ENCODE results near the gene PREX1. TPM values are rescaled to one million over a fixed set of nuclear protein-coding genes. Genes with fewer than 3 reads are reported as not detected.

Gene PREX1
- total and polyA plus RNA-seq, 2 experiments from 2014 or later: 2.4 to 10.3 TPM

GRCh38 chr20:48660788-48661187 lies 167.0 kb downstream of the PREX1 start (continued):
- TF ChIP-seq CTCF (conservative IDR thresholded peaks at IDR 0.05; ENCODE audit: low read depth in 2 of 2): no peak
- no peak for TF ChIP-seq ZNF331 (CRISPR knock-in tag; IDR thresholded peaks at IDR 0.05; ENCODE audit: low read depth)
- TF ChIP-seq NANOG (IDR thresholded peaks at IDR 0.05; ENCODE audit: borderline replicate concordance): no peak
- TF ChIP-seq REST (IDR thresholded peaks at IDR 0.05; ENCODE audit: unreplicated experiment): no peak
- TF ChIP-seq ETS1 (IDR thresholded peaks at IDR 0.05): no peak

GRCh38 chr20:48659858-48660257 lies 167.9 kb downstream of the PREX1 start:
- Histone ChIP-seq H3K4me3 (no peak overlapping the region), H3F3A (replicated peaks; ENCODE audit: low read depth) (no peaks in the 10 kb centered on the region), H3K4me2 (no peak overlapping the region), H3K27me3 (ENCODE audit: insufficient read depth) (no peaks in the 10 kb centered on the region), H3K4me1 (ENCODE audit: insufficient read depth) (no peaks in the 10 kb centered on the region), H3K27ac (ENCODE audit: low read depth) (no peak overlapping the region), H3K79me2 (replicated peaks; ENCODE audit: insufficient read depth) (no peaks in the 10 kb centered on the region), H2AFZ (no peak overlapping the region), H3K36me3 (ENCODE audit: insufficient read depth) (0 out of 2 replicates have a peak, but pooled peaks cover 3% of the 10 kb centered on the region), H4K20me1 (replicated peaks; ENCODE audit: insufficient read depth) (no peaks in the 10 kb centered on the region), H3K9me2 (ENCODE audit: insufficient read depth) (no peaks in the 10 kb centered on the region)
- Mint-ChIP-seq H3K4me3 (no peak overlapping the region), H3K36me3 (ENCODE audit: low read depth) (peaks cover 18% of the 10 kb centered on the region; the same call in 2 of the 3 replicates), H3K4me1 (peaks cover 2% of the 10 kb centered on the region; the same call in 2 of the 3 replicates), H3K27ac (no peak overlapping the region), H3K27me3 (ENCODE audit: insufficient read depth, low read depth, poor library complexity) (peaks cover 11% of the 10 kb centered on the region), H3K9me3 (peaks cover 9% of the 10 kb centered on the region)
- ATAC-seq (no peak), DNase-seq (ENCODE audit: low spot score) (no peak)
- TF ChIP-seq NANOG (IDR thresholded peaks at IDR 0.05; ENCODE audit: borderline replicate concordance) (no peak), POLR2AphosphoS5 (IDR thresholded peaks at IDR 0.05; ENCODE audit: low read depth) (no peak), CREB1 (CRISPR knock-in tag; IDR thresholded peaks at IDR 0.05; ENCODE audit: low read depth) (no peak), EZH2phosphoT487 (IDR thresholded peaks at IDR 0.05; ENCODE audit: unreplicated experiment) (no peak)
